SK-N-MC (cell line): ENCODE data around the gene DYNLT4.

Source experiments
- EZH2 ChIP-seq: fragments of 200-600 bp; sonication (generic); IDR thresholded peaks from one replicate; pipeline ENCODE4 v1.6.1; 2017; ENCODE audit warnings: antibody characterized with exemption
- POLR2AphosphoS5 ChIP-seq: IDR thresholded peaks from 2 replicates; pipeline ENCODE4 v1.6.1; 2012; ENCODE audit warnings: mild to moderate bottlenecking, low read depth, low read length, borderline replicate concordance

GRCh38 chr1:44778705-44779576, 28.2 kb downstream of the DYNLT4 start:
- no peak for TF ChIP-seq EZH2
- no peak; the same call in 1 of the 2 replicates for TF ChIP-seq POLR2AphosphoS5
